Measurements from ENCODE around the gene WWOX. TPM values are rescaled to one million over a fixed set of nuclear protein-coding genes. Genes with fewer than 3 reads are reported as not detected.

The WWOX gene
- total RNA-seq, 1 donor from 2014 or later = 28.2 TPM

DNA sequence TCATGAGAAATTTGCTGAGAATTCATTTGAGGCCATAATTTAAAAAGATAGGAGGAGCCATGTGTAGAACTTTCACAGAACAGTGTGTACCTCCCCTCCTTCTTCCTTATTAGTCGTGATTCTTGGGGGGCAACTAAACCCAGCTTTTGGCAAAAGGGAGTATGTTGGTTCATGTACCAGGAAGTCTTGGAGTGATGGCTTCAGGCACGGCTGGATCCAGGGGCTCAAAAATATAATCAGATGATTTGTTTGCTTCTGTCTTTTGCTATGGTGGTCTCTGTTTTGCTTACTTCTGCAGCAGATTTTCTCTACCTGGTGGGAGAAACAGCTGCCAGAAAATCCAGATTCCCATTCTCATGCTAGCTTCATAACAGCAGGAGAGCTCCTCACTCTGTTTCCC, 871.2 kb downstream of the WWOX start:
- H3K4me3 Mint-ChIP-seq (ENCODE audit: unreplicated experiment) = no peak overlapping the region
- no peak overlapping the region for H3K27ac Mint-ChIP-seq (ENCODE audit: unreplicated experiment)
- TF ChIP-seq, protein P1, sequence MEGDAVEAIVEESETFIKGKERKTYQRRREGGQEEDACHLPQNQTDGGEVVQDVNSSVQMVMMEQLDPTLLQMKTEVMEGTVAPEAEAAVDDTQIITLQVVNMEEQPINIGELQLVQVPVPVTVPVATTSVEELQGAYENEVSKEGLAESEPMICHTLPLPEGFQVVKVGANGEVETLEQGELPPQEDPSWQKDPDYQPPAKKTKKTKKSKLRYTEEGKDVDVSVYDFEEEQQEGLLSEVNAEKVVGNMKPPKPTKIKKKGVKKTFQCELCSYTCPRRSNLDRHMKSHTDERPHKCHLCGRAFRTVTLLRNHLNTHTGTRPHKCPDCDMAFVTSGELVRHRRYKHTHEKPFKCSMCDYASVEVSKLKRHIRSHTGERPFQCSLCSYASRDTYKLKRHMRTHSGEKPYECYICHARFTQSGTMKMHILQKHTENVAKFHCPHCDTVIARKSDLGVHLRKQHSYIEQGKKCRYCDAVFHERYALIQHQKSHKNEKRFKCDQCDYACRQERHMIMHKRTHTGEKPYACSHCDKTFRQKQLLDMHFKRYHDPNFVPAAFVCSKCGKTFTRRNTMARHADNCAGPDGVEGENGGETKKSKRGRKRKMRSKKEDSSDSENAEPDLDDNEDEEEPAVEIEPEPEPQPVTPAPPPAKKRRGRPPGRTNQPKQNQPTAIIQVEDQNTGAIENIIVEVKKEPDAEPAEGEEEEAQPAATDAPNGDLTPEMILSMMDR (IDR thresholded peaks at IDR 0.05) = no peak
- H3K36me3 Mint-ChIP-seq (ENCODE audit: unreplicated experiment) = no peaks in the 10 kb centered on the region
- no peaks in the 10 kb centered on the region for H3K9me3 Mint-ChIP-seq (ENCODE audit: unreplicated experiment)
- DNase-seq (ENCODE audit: extremely low spot score, unreplicated experiment) = no peak
- no peaks in the 10 kb centered on the region for H3K27me3 Mint-ChIP-seq (ENCODE audit: unreplicated experiment)
- H3K4me1 Mint-ChIP-seq (ENCODE audit: unreplicated experiment) = no peaks in the 10 kb centered on the region

DNA sequence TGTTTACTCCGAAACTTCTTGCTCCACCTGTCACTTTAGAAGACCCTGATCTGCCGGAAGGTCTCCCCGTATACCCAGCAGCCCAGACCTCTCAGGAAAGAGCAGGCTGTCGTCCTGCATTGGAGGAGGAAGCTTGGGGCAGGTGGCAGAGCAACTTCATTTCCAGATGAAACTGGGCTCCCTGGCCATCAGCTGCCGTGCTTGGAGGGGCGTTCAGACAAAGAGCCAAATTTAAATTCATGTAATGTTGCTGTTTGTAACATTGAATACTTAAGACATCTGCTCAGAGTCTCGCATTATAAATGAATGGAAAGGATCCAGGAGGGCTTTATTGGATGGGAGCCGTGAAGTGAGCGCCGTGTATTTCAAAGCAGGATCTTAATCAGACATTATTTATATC, 872.6 kb downstream of the WWOX start:
- no peak for DNase-seq (ENCODE audit: extremely low spot score, unreplicated experiment)
- Mint-ChIP-seq H3K4me3 (ENCODE audit: unreplicated experiment) (no peak overlapping the region), H3K9me3 (ENCODE audit: unreplicated experiment) (no peaks in the 10 kb centered on the region), H3K4me1 (ENCODE audit: unreplicated experiment) (no peaks in the 10 kb centered on the region), H3K36me3 (ENCODE audit: unreplicated experiment) (no peaks in the 10 kb centered on the region), H3K27ac (ENCODE audit: unreplicated experiment) (no peak overlapping the region), H3K27me3 (ENCODE audit: unreplicated experiment) (peaks cover under 1% of the 10 kb centered on the region)
- TF ChIP-seq, protein P1 (IDR thresholded peaks at IDR 0.05) = no peak

DNA sequence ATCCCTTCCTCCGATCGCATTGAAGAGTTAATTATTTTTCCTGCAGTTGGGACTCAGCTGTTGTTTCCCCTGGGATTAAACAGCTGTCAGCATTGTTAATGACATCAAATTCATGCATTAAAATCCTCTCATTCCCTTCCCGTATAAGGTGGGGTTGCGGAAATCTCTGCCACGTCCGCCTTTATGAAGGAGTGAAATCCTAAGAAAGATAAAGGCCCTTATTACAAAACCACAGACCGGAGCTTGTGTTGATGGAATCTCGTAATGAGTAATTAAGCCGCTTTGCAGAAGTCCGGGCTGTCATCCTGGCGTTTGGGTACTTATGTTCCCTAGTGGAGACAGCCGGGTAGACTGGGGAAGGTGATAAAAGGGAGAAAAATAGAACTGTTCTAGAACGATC, 873.5 kb downstream of the WWOX start:
- Mint-ChIP-seq H3K4me1 (ENCODE audit: unreplicated experiment) (no peaks in the 10 kb centered on the region), H3K36me3 (ENCODE audit: unreplicated experiment) (no peaks in the 10 kb centered on the region), H3K4me3 (ENCODE audit: unreplicated experiment) (no peak overlapping the region), H3K27me3 (ENCODE audit: unreplicated experiment) (peaks cover 2% of the 10 kb centered on the region), H3K27ac (ENCODE audit: unreplicated experiment) (no peak overlapping the region), H3K9me3 (ENCODE audit: unreplicated experiment) (no peaks in the 10 kb centered on the region)
- TF ChIP-seq, protein P1 (IDR thresholded peaks at IDR 0.05) = no peak
- DNase-seq (ENCODE audit: extremely low spot score, unreplicated experiment) = no peak

DNA sequence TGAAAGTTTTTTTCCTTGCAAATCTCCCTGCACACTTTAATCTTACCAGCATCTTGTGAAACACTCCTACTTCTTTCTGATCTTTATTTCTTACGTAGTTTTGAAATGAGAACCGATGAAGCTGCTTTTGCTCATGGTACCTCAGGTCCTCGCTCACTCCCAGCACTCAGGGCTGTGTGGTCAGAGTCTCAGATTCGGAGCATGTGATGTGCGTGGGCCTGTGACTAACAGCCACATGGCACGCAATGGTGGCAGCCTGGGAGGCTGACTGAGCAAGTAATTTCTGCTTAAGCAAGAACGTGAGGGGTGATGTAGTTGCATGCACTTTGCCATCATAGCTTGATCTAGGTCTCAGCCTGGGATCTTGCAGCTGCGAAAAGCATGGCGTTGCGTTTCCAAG, 876.8 kb downstream of the WWOX start:
- no peaks in the 10 kb centered on the region for H3K9me3 Mint-ChIP-seq (ENCODE audit: unreplicated experiment)

DNA sequence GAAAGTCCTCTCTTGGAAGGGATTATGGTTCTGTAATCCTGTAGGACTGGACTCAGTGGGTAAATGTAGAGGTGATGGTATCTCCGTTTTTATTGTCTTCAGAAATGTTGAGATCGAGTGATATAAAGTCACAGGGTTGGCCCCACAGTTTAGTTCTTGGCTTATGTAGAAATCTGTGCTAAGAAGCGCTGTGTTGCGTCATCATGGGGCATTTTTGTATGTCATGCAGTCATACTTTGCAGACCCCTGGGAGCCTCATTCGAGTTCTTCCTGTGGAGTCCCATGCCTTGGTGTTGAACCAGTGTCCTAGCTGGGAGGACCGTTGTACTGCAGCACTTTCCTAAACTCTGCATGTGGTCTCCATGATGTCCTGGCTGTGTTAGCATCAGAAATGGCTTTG, 881.4 kb downstream of the WWOX start:
- Mint-ChIP-seq H3K27me3 (ENCODE audit: unreplicated experiment) (peaks cover 2% of the 10 kb centered on the region), H3K4me1 (ENCODE audit: unreplicated experiment) (peaks cover 14% of the 10 kb centered on the region)

More for the DNA sequence above, 876.8 kb downstream of the WWOX start:
- no peaks in the 10 kb centered on the region for H3K4me1 Mint-ChIP-seq (ENCODE audit: unreplicated experiment)
- no peak for DNase-seq (ENCODE audit: extremely low spot score, unreplicated experiment)
- H3K4me3 Mint-ChIP-seq (ENCODE audit: unreplicated experiment) = no peak overlapping the region
- peaks cover 2% of the 10 kb centered on the region for H3K27me3 Mint-ChIP-seq (ENCODE audit: unreplicated experiment)
- no peaks in the 10 kb centered on the region for H3K36me3 Mint-ChIP-seq (ENCODE audit: unreplicated experiment)
- H3K27ac Mint-ChIP-seq (ENCODE audit: unreplicated experiment) = no peak overlapping the region
- TF ChIP-seq, protein P1 (IDR thresholded peaks at IDR 0.05) = no peak

More for the DNA sequence above, 881.4 kb downstream of the WWOX start:
- no peak for DNase-seq (ENCODE audit: extremely low spot score, unreplicated experiment)
- H3K36me3 Mint-ChIP-seq (ENCODE audit: unreplicated experiment) = no peaks in the 10 kb centered on the region
- no peak overlapping the region for H3K4me3 Mint-ChIP-seq (ENCODE audit: unreplicated experiment)
- H3K9me3 Mint-ChIP-seq (ENCODE audit: unreplicated experiment) = no peaks in the 10 kb centered on the region
- TF ChIP-seq, protein P1 (IDR thresholded peaks at IDR 0.05) = no peak
- no peak overlapping the region for H3K27ac Mint-ChIP-seq (ENCODE audit: unreplicated experiment)
